GM23338 (cell line): ENCODE measurements around the gene CDH4. TPM values are rescaled to one million over a fixed set of nuclear protein-coding genes. Genes with fewer than 3 reads are reported as not detected.

Experiments used
- ATAC-seq: fragments of 200-7000 bp; cut with Tn5 transposase; 3 replicates; pipeline ENCODE4 v1.9.1; 2020
- DNase-seq: peaks from one replicate; pipeline ENCODE4 v3.0.0-alpha.2; 2015; ENCODE audit warnings: low spot score
- H2AFZ ChIP-seq: fragments of 200-600 bp; sonication (generic); 2 replicates; pipeline ENCODE4 v1.8.0; 2016; ENCODE audit warnings: antibody characterized with exemption, mild to moderate bottlenecking, moderate library complexity
- H3F3A ChIP-seq: fragments of 200-600 bp; sonication (generic); replicated peaks from 2 replicates; pipeline ENCODE4 v1.8.0; 2017; ENCODE audit warnings: antibody characterized with exemption, mixed run types, low read depth
- H3K27ac ChIP-seq: fragments of 200-600 bp; sonication (generic); 2 replicates; pipeline ENCODE4 v1.6.1; 2016; ENCODE audit warnings: low read depth
- H3K27me3 ChIP-seq: fragments of 200-600 bp; sonication (generic); 2 replicates; pipeline ENCODE4 v1.8.0; 2016; ENCODE audit warnings: mild to moderate bottlenecking, mixed run types, moderate library complexity; ENCODE audit not compliant: insufficient read depth
- H3K36me3 ChIP-seq: fragments of 200-600 bp; sonication (generic); 2 replicates; pipeline ENCODE4 v1.8.0; 2016; ENCODE audit warnings: mild to moderate bottlenecking; ENCODE audit not compliant: insufficient read depth
- H3K4me1 ChIP-seq: fragments of 200-600 bp; sonication (generic); 2 replicates; pipeline ENCODE4 v1.8.0; 2016; ENCODE audit warnings: mild to moderate bottlenecking, moderate library complexity; ENCODE audit not compliant: insufficient read depth
- H3K4me2 ChIP-seq: fragments of 200-600 bp; sonication (generic); 2 replicates; pipeline ENCODE4 v1.7.1; 2017; ENCODE audit warnings: mixed run types
- H3K4me3 ChIP-seq: fragments of 200-600 bp; sonication (generic); 2 replicates; pipeline ENCODE4 v1.6.1; 2016; ENCODE audit warnings: mixed run types
- H3K79me2 ChIP-seq: fragments of 200-600 bp; sonication (generic); replicated peaks from 2 replicates; pipeline ENCODE4 v1.8.0; 2017; ENCODE audit warnings: mild to moderate bottlenecking; ENCODE audit not compliant: insufficient read depth
- H3K9me2 ChIP-seq: fragments of 200-600 bp; sonication (generic); 2 replicates; pipeline ENCODE4 v1.8.0; 2017; ENCODE audit not compliant: insufficient read depth
- H4K20me1 ChIP-seq: fragments of 200-600 bp; sonication (generic); replicated peaks from 2 replicates; pipeline ENCODE4 v1.8.0; 2017; ENCODE audit warnings: mild to moderate bottlenecking; ENCODE audit not compliant: insufficient read depth
- H3K27ac Mint-ChIP-seq: 2 replicates; pipeline ENCODE4 v1.8.0; 2020; ENCODE audit warnings: inconsistent platforms, mild to moderate bottlenecking, moderate library complexity, mixed read lengths
- H3K27me3 Mint-ChIP-seq: 3 replicates; pipeline ENCODE4 v1.8.0; 2022; ENCODE audit warnings: low read depth, mild to moderate bottlenecking, moderate library complexity, mixed read lengths, inconsistent platforms; ENCODE audit not compliant: insufficient read depth, poor library complexity
- H3K36me3 Mint-ChIP-seq: 3 replicates; pipeline ENCODE4 v1.8.0; 2021; ENCODE audit warnings: low read depth, mild to moderate bottlenecking, inconsistent platforms, moderate library complexity, mixed read lengths
- H3K4me1 Mint-ChIP-seq: 3 replicates; pipeline ENCODE4 v1.8.0; 2020; ENCODE audit warnings: mild to moderate bottlenecking, inconsistent platforms, mixed read lengths
- H3K4me3 Mint-ChIP-seq: 3 replicates; pipeline ENCODE4 v1.8.0; 2021; ENCODE audit warnings: moderate library complexity, mild to moderate bottlenecking, inconsistent platforms, mixed read lengths
- H3K9me3 Mint-ChIP-seq: 3 replicates; pipeline ENCODE4 v1.8.0; 2020; ENCODE audit warnings: moderate library complexity, mild to moderate bottlenecking, inconsistent platforms, mixed read lengths
- CREB1 ChIP-seq: fragments of 250-450 bp; sonication (Bioruptor Pico); IDR thresholded peaks from 2 replicates; pipeline ENCODE4 v1.5.0; 2020; ENCODE audit warnings: low read depth, mild to moderate bottlenecking, moderate library complexity
- CTCF ChIP-seq, 2 experiments: fragments of 200-600 bp in 1 of 2; sonication (generic) in 1 of 2; conservative IDR thresholded peaks; 2 replicates each; pipeline versions ENCODE4 v1.5.1 to v1.6.1; 2016 to 2017; ENCODE audit warnings: antibody characterized with exemption in 2 of 2, low read depth in 2 of 2, mild to moderate bottlenecking in 2 of 2, moderate library complexity in 1 of 2
- ETS1 ChIP-seq: IDR thresholded peaks from 2 replicates; pipeline ENCODE4 v1.6.1; 2016; ENCODE audit warnings: antibody characterized with exemption
- EZH2 ChIP-seq: fragments of 200-600 bp; sonication (generic); IDR thresholded peaks from one replicate; pipeline ENCODE4 v1.8.0; 2017; ENCODE audit warnings: antibody characterized with exemption, mild to moderate bottlenecking, low read depth; ENCODE audit not compliant: unreplicated experiment
- EZH2phosphoT487 ChIP-seq: fragments of 200-600 bp; sonication (generic); IDR thresholded peaks from one replicate; pipeline ENCODE4 v1.8.1; 2018; ENCODE audit warnings: antibody characterized with exemption; ENCODE audit not compliant: unreplicated experiment
- JUNB ChIP-seq: IDR thresholded peaks from one replicate; pipeline ENCODE4 v1.6.1; 2016; ENCODE audit warnings: antibody characterized with exemption; ENCODE audit not compliant: unreplicated experiment
- POLR2AphosphoS5 ChIP-seq: IDR thresholded peaks from 2 replicates; pipeline ENCODE4 v1.6.1; 2016; ENCODE audit warnings: antibody characterized with exemption, low read depth
- REST ChIP-seq: IDR thresholded peaks from one replicate; pipeline ENCODE4 v1.6.1; 2018; ENCODE audit warnings: antibody characterized with exemption; ENCODE audit not compliant: unreplicated experiment
- STAT1 ChIP-seq: IDR thresholded peaks from one replicate; pipeline ENCODE4 v1.6.1; 2016; ENCODE audit warnings: antibody characterized with exemption; ENCODE audit not compliant: unreplicated experiment
- ZNF114 ChIP-seq: fragments of 250-450 bp; sonication (Bioruptor Pico); IDR thresholded peaks from 2 replicates; pipeline ENCODE4 v1.5.0; 2020; ENCODE audit warnings: mild to moderate bottlenecking, moderate library complexity
- ZNF331 ChIP-seq: fragments of 250-450 bp; sonication (Bioruptor Pico); IDR thresholded peaks from 2 replicates; pipeline ENCODE4 v1.5.0; 2020; ENCODE audit warnings: low read depth, mild to moderate bottlenecking, moderate library complexity
- polyA plus RNA-seq: library from polyadenylated mRNA; unstranded; fragments of >200 nt; fragmentation: Nextera tagmentation; extraction: Ambion mirVana; gene quantifications from 2 replicates; pipeline ENCODE4 v1.2.1, GENCODE V29; 2016
- total RNA-seq: library from RNA; depleted of rRNA; stranded (reverse); fragments of >200 nt; shearing (Covaris generic); gene quantifications from 2 replicates; pipeline ENCODE4 v1.2.3, GENCODE V29; 2014

The CDH4 gene
- total and polyA plus RNA-seq, 2 experiments from 2014 or later = 1.2 to 4.2 TPM

GRCh38 chr20:61609461-61609860, 357.4 kb downstream of the CDH4 start:
- no peaks in the 10 kb centered on the region for H3K36me3 ChIP-seq
- Mint-ChIP-seq H3K36me3 (no peaks in the 10 kb centered on the region), H3K27me3 (peaks cover 14% of the 10 kb centered on the region), H3K4me1 (no peaks in the 10 kb centered on the region), H3K27ac (no peak overlapping the region), H3K9me3 (peaks cover 21% of the 10 kb centered on the region), H3K4me3 (no peak overlapping the region)
- H3K27ac ChIP-seq = no peak overlapping the region
- 0 out of 2 replicates have a peak, but pooled peaks cover 4% of the 10 kb centered on the region for H4K20me1 ChIP-seq
- H3K4me3 ChIP-seq = no peak overlapping the region
- no peaks in the 10 kb centered on the region for H3F3A ChIP-seq
- TF ChIP-seq JUNB (no peak), ETS1 (no peak), ZNF114 (no peak)
- no peaks in the 10 kb centered on the region for H3K4me1 ChIP-seq
- DNase-seq (no peak), ATAC-seq (no peak)
- no peak overlapping the region for H2AFZ ChIP-seq
- no peaks in the 10 kb centered on the region for H3K9me2 ChIP-seq
- H3K4me2 ChIP-seq = no peak overlapping the region
- no peaks in the 10 kb centered on the region for H3K79me2 ChIP-seq
- H3K27me3 ChIP-seq = no peaks in the 10 kb centered on the region

GRCh38 chr20:61611401-61612180, 359.5 kb downstream of the CDH4 start:
- H3K27ac ChIP-seq = no peak overlapping the region
- Mint-ChIP-seq H3K27ac (no peak overlapping the region), H3K27me3 (peaks cover 13% of the 10 kb centered on the region), H3K36me3 (peaks cover 3% of the 10 kb centered on the region; the same call in 1 of the 3 replicates), H3K4me3 (no peak overlapping the region), H3K4me1 (no peaks in the 10 kb centered on the region), H3K9me3 (peaks cover 21% of the 10 kb centered on the region)
- no peaks in the 10 kb centered on the region for H3K36me3 ChIP-seq
- H2AFZ ChIP-seq = no peak overlapping the region
- H3K4me1 ChIP-seq = no peaks in the 10 kb centered on the region
- no peak for DNase-seq
- 0 out of 2 replicates have a peak, but pooled peaks cover 4% of the 10 kb centered on the region for H4K20me1 ChIP-seq
- H3F3A ChIP-seq = no peaks in the 10 kb centered on the region
- ATAC-seq = no peak
- H3K79me2 ChIP-seq = no peaks in the 10 kb centered on the region
- no peaks in the 10 kb centered on the region for H3K9me2 ChIP-seq
- H3K4me3 ChIP-seq = no peak overlapping the region
- H3K27me3 ChIP-seq = no peaks in the 10 kb centered on the region
- H3K4me2 ChIP-seq = no peak overlapping the region
- TF ChIP-seq REST (no peak), JUNB (no peak), ETS1 (no peak), CTCF (conservative IDR thresholded peaks at IDR 0.05; ENCODE audit: low read depth in 2 of 2) (no peak), ZNF114 (no peak), ZNF331 (CRISPR knock-in tag) (no peak), POLR2AphosphoS5 (no peak), EZH2phosphoT487 (no peak), EZH2 (no peak), CREB1 (CRISPR knock-in tag) (no peak), STAT1 (no peak)
